Right lung (tissue), 5 donors: ENCODE data around the gene FN1. TPM values are rescaled to one million over a fixed set of nuclear protein-coding genes. Genes with fewer than 3 reads are reported as not detected.
"Not testable (repeated sequence)": the region's sequence is repeated elsewhere in the genome, so short reads cannot be mapped to it uniquely, and the experiment has no call there.

Source experiments
- DNase-seq, 2 donors: peaks; one replicate each; pipeline ENCODE4 v3.0.0-alpha.2; 2013
- polyA plus RNA-seq, 5 donors: library from polyadenylated mRNA; unstranded; fragments of 120-200 nt; gene quantifications; one replicate each; pipeline versions ENCODE4 v1.2.1 to v1.2.3, GENCODE V29; 2013; ENCODE audit warnings: inconsistent platforms in 1 of 5, low replicate concordance in 1 of 5; ENCODE audit not compliant: insufficient read length in 5 of 5, insufficient read depth in 1 of 5

FN1 gene
- polyA plus RNA-seq, 5 donors = 1,474 to 1,880 (median 1,700) TPM

DNA sequence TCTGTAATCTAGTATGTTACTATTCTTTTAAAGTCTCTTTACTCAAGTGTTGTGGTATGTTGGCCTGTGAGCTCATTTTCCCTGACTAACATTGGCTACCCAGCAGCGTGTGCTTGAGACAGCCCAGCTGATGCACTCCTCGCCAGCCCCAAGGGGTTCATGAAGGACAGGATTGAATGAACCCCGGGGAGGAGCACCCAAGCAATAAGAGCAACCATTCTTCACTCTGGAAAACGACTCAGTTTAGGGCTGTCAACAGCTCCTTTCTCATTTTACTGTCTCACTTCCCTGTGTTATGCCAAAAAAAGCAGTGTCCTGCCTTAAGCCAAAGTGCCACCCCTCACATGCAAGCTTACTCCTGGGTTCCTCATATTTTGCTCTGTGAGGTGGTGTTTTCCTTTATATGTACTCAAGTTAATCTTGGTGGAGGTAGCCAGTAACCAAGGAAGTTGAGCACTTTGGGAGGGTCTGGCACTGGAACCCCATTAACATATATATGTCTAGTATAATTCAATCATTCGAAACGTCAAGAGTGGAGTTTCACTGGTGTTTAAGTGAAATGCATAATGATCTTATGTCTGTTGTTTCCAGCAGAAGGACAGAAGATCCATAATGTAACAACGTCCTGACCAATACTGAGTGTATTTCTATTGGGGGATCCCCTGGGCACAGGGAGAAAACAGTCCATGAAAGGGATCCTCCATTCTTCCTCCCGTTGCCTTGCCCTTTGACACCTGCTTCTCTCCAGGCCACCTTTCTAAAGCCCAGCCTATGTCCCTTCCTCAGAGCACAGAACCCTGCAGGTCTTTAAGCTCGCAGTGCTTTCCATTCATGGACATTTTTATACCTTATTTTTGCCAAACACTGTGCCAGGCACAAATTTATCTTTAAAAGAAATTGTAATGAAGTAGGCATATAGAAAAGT is 80.8 kb downstream of the FN1 start:
- peak; percentile 34 to 61 for DNase-seq

DNA sequence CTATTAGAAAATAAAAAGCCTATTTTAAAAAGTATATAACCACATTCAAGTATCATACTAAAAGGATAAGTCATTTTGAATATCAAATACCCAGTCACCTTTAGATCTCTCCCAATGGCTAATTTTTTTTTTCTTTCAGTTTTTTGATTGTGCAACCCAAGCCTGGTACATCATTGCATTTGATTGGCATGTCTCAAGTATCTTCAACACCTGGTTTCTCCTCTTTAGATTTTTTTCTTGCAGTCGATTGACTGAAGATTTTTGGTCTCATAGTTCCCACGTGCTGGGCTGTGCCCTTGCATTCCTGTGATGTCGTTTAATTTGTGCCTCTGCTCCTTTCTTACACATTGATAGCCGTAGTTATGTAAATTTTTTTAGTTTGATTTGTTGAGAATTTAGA is 83.3 kb downstream of the FN1 start:
- DNase-seq = no peak

DNA sequence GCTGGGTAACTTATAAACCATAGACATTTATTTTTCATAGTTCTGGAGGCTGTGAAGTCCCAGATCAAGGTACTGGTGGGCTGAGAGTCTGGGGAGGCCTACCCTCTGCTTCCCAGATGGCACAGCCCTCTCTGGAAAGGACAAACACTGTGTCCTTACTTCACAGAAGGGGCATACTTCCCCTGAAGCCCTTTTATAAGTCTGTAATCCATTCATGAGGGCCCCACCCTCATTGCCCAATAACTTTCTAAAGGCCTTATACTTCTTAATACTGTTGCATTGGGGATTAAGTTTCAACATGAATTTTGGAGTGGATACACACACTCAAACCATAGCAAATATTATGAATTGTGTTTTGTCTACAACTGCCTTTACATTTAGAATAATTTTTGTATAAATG is 88.0 kb downstream of the FN1 start:
- no peak for DNase-seq

DNA sequence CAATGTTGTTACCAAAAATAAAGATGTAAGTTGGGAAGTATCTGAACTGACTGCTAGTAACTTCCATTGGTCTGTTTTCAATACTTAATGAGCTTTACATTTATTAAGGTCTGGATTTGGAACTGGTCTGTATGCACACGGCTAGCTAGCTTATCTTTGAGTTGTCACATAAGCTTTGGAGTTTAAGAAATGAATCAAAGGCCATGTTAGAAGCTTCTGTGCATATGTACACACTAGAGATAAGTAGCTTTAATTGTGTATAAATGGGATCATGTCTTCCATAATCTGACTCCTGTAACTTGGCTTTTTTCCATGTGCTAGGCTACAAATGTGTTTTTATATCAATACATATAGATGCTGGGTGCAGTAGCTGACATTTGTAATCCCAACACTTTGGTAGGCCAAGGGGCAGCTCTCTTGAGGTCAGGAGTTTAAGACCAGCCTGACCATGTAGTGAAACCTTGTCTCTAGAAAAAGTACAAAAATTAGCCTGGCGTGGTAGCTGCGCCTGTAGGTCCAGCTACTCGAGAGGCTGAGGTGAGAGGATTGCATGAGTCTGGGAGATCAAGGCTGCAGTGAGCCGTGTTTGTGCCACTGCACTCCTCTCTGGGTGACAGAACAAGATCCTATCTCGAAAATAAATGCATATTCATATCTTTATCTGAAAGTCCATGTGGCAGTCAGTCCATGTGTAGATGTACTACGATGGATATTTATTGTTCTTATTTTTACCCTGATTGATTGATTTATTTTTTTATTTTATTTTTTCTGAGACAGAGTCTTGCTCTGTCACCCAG is 96.8 kb downstream of the FN1 start:
- no peak for DNase-seq

DNA sequence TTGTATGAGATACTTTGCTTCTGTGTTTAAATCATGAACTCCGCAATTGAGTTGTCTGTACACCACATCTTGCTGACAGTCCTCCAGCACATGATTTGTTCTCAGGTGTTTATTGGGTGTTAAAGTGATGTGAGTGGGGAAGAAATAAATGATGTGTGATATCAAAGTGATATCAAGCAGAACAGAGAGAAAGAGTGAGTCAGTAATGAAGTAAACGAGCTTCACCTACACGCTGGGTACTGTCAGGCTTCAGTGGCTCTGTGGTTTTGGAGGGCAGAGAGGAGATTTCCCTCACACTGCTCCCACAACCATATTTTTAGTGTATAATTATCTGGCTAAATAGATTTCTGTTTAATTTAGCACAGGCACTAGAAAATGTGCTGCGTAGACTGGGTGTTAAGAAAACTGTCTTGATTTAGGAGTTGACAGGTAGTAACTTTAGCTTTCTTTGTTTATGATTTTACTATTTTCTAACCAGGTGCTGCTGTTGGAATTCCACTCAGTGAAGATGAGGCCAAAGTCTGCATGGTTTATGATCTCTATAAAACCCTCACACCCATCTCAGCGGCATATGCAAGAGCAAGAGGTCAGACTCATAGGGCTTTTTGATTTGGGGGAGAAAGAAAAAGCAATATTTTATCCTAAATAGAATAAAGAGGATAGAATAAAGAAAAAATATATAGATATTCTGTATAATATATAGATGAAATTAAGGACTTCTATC is 102.8 kb downstream of the FN1 start:
- DNase-seq = no peak

DNA sequence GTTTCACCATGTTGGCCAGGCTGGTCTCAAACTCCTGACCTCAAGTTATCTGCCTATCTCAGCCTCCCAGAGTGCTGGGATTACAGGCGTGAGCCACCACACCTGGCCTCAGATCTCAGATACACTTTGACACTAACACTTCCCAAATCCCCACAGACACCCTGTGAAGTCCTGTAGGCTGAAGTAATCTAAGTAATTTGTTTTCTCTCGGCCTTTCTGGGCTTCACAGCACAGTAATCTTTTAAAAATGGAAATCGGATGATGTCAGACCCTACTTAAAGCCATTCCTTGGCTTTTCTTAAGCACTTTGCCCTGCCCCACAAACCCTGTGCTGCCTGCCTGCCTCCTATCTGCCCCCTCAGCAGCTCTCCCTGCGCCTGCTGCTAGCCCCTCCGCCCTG is 107.8 kb downstream of the FN1 start:
- DNase-seq = no peak

DNA sequence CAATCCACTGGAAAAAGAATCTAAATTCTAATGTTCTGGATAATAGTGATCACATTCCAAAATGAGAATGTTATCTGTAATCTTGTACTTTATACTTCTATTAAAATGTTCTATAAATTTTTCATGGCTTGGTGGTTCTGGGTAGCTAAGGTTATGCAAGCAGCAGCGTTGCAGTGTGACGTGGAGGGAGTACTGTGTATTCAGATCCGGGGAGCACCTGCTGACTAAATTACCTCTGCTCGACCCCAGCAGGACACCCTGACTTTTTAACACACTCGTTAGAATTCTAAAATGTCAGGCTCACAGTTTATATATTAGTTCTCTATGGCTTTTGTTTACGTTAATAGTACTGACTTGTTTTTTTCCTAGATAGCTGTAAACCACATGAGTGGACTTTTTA is 111.1 kb downstream of the FN1 start:
- no peak for DNase-seq

DNA sequence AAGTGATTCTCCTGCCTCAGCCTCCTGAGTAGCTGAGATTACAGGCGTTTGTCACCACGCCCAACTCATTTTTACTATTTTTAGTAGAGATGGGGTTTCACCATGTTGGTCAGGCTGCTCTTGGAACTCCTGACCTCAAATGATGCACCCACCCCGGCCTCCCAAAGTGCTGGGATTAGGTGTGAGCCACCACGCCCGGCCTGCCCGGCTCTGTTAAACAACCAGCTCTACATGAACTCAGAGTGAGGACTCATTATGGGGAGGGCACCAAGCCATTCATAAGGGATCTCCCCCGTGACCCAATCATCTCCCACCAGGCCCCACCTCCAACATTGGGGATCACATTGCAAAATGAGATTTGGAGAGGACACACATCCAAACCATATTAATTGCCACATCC is 115.2 kb downstream of the FN1 start:
- DNase-seq = no peak

DNA sequence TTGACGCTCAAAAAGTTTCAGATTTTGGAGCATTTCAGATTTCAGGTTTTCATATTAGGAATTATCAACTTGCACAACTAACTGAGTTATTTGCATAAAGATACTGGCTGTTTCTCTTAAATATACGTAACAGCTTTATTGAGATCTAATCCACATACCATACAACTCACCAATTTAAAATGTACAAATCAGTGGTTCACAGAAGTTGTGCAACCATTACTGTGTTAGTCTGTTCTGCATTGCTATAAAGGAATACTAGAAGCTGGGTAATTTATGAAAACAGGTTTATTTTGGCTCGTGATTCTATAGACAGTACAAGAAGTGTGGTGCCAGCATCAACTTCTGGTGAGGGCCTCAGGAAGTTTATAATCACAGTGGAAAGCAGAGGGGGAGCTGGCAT is 115.8 kb downstream of the FN1 start:
- DNase-seq = no peak

DNA sequence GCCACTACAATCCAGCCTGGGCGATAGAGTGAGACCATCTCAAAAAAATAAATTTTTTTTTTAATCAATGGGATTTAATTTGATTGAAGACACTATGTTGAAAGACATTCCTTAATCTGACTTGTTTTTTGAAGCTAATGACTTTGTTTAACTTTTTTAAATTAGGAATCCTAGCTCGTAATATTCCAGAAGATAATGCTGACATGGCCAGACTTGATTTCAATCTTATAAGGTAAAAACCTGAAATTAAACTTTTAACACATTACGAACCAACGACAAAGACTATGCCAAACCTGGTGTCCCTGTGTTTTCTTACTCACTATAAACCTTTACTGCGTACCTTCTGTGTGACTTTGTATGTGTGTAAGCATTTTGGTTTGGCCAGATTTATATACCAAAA is 116.4 kb downstream of the FN1 start:
- no peak for DNase-seq

DNA sequence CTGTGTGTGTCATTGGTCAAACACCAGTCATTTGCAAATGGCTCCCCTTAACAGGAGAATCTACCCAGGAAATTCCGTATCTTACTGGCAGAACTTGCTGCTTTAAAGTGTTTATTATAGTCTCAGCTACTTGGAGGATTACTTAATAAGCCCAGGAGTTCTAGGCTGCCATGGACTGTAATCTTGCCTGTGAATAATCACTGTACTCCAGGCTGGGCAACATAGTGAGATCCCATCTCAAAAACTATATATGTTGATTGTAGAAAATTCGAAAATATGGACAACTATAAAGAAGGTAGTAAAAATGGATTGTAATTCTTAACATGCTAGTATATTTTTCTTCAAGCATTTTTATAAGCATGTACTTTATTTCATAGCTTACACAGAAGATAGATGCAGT is 119.5 kb downstream of the FN1 start:
- DNase-seq = no peak

DNA sequence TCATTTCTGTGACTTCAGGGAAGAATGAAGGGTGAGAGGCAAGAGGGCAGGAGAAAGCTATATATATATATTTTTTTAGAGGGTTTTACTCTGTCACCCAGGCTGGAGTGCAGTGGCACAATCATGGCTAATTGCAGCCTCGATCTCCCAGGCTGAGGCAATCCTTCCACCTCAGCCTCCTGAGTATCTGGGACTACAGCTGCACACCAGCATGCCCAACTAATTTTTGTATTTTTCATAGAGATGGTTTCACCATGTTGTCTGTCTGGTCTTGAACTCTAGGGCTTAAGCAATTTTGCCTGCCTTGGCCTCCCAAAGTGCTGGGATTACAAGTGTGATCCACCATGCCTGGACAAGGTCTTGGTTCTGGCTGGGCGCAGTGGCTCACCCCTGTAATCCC is 120.6 kb downstream of the FN1 start:
- DNase-seq = no peak

DNA sequence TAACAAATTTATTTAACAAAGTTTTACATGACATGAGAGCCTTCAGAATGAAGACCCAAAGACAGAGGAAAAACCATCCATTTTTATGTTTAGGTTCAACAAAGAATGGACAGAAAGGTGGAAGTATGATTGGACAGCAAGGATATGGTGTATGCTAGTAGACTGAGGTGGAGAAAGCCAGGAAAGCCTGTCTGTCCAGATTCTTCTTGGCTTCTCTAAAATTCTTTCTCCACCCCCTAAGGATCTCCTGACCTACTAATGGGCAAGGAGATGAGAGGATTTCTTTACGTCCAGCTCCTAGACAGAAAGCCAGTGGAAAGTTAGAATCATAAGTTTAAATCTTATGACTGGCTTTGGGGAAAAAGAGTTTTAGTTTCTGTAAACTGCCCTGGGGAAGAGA is 121.0 kb downstream of the FN1 start:
- DNase-seq = no peak

DNA sequence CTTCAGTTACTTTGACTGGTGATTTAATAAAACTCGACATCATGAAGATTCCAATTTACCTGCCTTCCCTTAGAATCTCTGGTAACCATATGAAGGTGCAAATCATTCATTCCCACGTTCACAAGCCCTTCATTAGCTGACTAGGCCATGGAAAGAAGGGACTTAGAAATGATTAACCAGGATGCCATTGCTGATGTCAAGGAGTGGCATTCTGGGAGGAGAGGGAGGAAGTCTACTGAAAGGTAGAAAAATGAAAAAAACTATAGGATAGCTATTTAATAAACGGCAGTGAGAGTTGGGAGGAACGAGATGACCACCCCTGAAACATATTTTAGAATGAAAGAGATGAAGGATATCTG is 122.6 kb downstream of the FN1 start:
- no peak for DNase-seq

DNA sequence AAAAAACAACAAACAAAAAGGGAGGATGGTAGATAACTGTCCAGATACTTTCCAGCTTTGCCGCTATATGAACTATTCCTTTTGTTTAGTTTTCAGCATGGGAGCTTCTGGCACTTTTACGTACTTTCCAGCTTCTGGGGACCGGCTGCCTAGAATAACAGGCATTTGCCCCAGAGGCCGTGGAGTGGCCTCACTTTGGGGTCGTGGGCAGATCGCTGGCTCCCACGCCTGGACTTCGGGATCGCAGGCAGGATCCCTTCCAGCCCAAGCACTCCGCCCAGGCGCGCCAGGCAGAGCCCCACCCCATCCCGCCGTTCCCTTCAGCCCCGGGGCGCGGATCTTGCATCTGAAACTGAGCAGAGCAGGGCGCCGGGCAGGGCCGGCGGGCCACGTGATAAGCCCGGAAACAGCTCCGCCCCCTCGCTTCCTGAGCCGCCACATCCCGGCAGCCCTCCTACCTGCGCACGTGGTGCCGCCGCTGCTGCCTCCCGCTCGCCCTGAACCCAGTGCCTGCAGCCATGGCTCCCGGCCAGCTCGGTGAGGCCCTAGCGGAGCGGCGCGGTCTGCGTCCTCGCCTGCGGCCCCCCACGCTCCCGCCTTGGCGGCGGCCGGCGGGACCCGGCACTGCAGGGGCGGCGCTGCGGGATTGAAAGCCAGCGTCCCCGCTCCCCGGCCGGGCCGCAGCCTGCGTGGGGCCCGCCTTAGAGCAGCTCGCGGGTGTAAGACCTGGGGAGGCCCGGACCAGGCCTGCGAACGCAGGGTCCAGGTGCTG is 124.1 kb downstream of the FN1 start, which contains the start of gene ATIC:
Gene ATIC, plus strand, starts transcription at position 435 of the 772 bp plus-strand sequence. Its CDS starts 84 bp downstream, at position 519.
- DNase-seq = peak; percentile 84

DNA sequence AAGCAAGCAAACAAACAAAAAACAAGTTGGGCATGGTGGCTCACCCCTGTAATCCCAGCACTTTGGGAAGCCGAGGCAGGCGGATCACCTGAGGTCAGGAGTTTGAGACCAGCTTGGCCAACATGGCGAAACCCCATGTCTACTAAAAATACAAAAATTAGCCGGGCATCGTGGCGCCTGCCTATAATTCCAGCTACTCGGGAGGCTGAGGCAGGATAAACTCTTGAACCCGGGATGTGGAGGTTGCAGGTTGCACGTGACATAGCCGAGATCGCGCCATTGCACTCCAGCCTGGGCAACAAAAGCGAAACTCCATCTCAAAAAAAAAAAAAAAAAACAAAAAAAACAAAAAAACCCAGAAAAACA is 124.6 kb downstream of the FN1 start:
- DNase-seq = not testable (repeated sequence)

Other genes starting within 250 kb of the FN1 start
- gene ATIC, start 124.0 kb downstream of the FN1 start, polyA plus RNA-seq = 100 to 1,000 TPM in 1 of 5 donors, 10 to 100 TPM in 4; 77.2 to 101 (median 91.6) TPM